ENCODE data around the gene TMEM92.

DNA sequence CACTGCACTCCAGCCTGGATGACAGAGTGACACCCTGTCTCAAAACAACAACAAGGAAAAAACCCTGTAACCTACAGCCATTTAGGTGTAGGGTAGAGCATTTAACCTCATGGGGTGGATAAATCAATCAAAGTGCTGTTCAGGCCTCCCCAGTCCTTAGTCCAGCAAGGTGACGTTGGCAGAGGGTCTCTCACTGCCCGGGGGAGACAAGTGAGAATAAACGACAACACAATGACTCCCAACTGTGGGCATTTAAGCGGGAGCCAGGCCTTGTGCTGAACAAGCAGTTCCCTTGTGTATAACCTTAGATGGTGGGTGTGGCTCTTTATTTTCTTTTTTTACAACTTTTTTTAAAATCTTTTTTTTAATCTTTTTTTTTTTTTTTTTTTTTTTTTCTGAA lies 29.3 kb downstream of the TMEM92 start:
- TF ChIP-seq GATA3 (IDR thresholded peaks at IDR 0.05; ENCODE audit: low read depth, low read length) (no peak), GATA2 (IDR thresholded peaks at IDR 0.05; ENCODE audit: low read depth, low read length) (no peak)

All from SH-SY5Y (cell line).